ENCODE results near the gene THSD7B. TPM values are rescaled to one million over a fixed set of nuclear protein-coding genes. Genes with fewer than 3 reads are reported as not detected.

Gene THSD7B
- total RNA-seq, 1 donor from 2014 or later = 0.22 TPM

DNA sequence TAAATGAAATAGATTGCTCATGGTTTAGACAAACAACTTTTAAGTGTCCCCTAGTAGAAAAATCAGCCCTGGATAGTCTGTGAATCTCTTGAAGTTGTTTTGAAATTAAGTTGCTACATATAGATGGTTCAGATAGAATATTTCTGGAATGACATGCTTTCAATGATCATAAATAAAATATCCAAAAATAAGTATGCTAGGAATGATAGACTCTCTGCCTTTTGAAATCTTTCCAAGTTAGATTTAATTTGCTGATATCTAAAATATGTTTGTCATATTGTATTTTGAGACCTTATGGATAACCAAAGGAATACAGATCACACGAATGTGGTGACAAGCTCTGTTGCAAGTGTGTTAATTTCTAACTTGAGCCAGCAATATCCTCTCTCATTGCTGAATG, 488.7 kb downstream of the THSD7B start:
- no peaks in the 10 kb centered on the region for H3K9me3 Mint-ChIP-seq
- DNase-seq (ENCODE audit: low spot score in 2 of 2, unreplicated experiment in 2 of 2) = no peak
- H3K36me3 Mint-ChIP-seq = no peaks in the 10 kb centered on the region
- TF ChIP-seq, protein P1, sequence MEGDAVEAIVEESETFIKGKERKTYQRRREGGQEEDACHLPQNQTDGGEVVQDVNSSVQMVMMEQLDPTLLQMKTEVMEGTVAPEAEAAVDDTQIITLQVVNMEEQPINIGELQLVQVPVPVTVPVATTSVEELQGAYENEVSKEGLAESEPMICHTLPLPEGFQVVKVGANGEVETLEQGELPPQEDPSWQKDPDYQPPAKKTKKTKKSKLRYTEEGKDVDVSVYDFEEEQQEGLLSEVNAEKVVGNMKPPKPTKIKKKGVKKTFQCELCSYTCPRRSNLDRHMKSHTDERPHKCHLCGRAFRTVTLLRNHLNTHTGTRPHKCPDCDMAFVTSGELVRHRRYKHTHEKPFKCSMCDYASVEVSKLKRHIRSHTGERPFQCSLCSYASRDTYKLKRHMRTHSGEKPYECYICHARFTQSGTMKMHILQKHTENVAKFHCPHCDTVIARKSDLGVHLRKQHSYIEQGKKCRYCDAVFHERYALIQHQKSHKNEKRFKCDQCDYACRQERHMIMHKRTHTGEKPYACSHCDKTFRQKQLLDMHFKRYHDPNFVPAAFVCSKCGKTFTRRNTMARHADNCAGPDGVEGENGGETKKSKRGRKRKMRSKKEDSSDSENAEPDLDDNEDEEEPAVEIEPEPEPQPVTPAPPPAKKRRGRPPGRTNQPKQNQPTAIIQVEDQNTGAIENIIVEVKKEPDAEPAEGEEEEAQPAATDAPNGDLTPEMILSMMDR (IDR thresholded peaks at IDR 0.05; ENCODE audit: unreplicated experiment) = no peak
- no peak overlapping the region for H3K4me3 Mint-ChIP-seq
- no peak overlapping the region for H3K27ac Mint-ChIP-seq
- H3K4me1 Mint-ChIP-seq = peaks cover 11% of the 10 kb centered on the region
- peaks cover 24% of the 10 kb centered on the region for H3K27me3 Mint-ChIP-seq (ENCODE audit: low read depth)

DNA sequence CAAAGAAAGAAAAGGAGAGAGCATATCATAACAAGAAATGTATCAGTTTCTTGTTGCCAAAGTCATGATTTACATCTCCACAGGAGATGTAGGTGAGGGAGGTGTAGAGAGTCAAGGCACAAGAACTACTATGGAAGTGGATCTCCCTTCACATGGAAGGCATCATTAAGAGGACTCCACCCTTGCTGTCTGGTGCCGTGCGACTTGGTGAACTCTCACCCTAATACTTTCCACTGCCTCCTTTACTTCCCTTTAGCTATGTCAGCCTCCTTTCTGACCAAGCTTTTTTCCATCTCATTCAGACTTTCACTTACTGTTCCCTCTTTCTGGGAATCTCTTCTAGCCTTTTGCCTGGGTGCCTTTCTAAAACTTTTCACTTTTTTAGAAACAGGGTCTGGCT, 490.0 kb downstream of the THSD7B start:
- Mint-ChIP-seq H3K27me3 (ENCODE audit: low read depth) (peaks cover 24% of the 10 kb centered on the region), H3K27ac (no peak overlapping the region), H3K4me1 (peaks cover 9% of the 10 kb centered on the region), H3K9me3 (no peaks in the 10 kb centered on the region), H3K36me3 (no peaks in the 10 kb centered on the region), H3K4me3 (no peak overlapping the region)
- TF ChIP-seq, protein P1 (IDR thresholded peaks at IDR 0.05; ENCODE audit: unreplicated experiment) = no peak
- no peak for DNase-seq (ENCODE audit: low spot score in 2 of 2, unreplicated experiment in 2 of 2)

GRCh38 chr2:137255990-137256389, 490.6 kb downstream of the THSD7B start:
- no peak for DNase-seq (ENCODE audit: low spot score in 2 of 2, unreplicated experiment in 2 of 2)
- no peaks in the 10 kb centered on the region for H3K9me3 Mint-ChIP-seq
- TF ChIP-seq, protein P1 (IDR thresholded peaks at IDR 0.05; ENCODE audit: unreplicated experiment) = no peak
- H3K4me3 Mint-ChIP-seq = no peak overlapping the region
- no peak overlapping the region for H3K27ac Mint-ChIP-seq
- H3K36me3 Mint-ChIP-seq = no peaks in the 10 kb centered on the region
- peaks cover 22% of the 10 kb centered on the region for H3K27me3 Mint-ChIP-seq (ENCODE audit: low read depth)
- H3K4me1 Mint-ChIP-seq = peaks cover 9% of the 10 kb centered on the region

GRCh38 chr2:137261881-137262585, 496.7 kb downstream of the THSD7B start:
- H3K27ac Mint-ChIP-seq = no peak overlapping the region
- no peak overlapping the region for H3K4me3 Mint-ChIP-seq
- TF ChIP-seq, protein P1 (IDR thresholded peaks at IDR 0.05; ENCODE audit: unreplicated experiment) = no peak
- no peaks in the 10 kb centered on the region for H3K9me3 Mint-ChIP-seq
- no peaks in the 10 kb centered on the region for H3K4me1 Mint-ChIP-seq
- peaks cover 11% of the 10 kb centered on the region for H3K27me3 Mint-ChIP-seq (ENCODE audit: low read depth)
- DNase-seq (ENCODE audit: low spot score in 2 of 2, unreplicated experiment in 2 of 2) = no peak
- H3K36me3 Mint-ChIP-seq = no peaks in the 10 kb centered on the region

- H3K27me3 Mint-ChIP-seq (ENCODE audit: low read depth) = peaks cover 6% of the 10 kb centered on the region
- H3K9me3 Mint-ChIP-seq = no peaks in the 10 kb centered on the region
- TF ChIP-seq, protein P1 (IDR thresholded peaks at IDR 0.05; ENCODE audit: unreplicated experiment) = no peak
- DNase-seq (ENCODE audit: low spot score in 2 of 2, unreplicated experiment in 2 of 2) = no peak
- no peaks in the 10 kb centered on the region for H3K36me3 Mint-ChIP-seq
- no peak overlapping the region for H3K4me3 Mint-ChIP-seq
- H3K4me1 Mint-ChIP-seq = no peaks in the 10 kb centered on the region
- no peak overlapping the region for H3K27ac Mint-ChIP-seq
Observed at GRCh38 chr2:137262594-137262993, 497.2 kb downstream of the THSD7B start.

All from mesothelial cell of epicardium (in vitro differentiated cells).